ENCODE results near the gene UBE3D. TPM values are rescaled to one million over a fixed set of nuclear protein-coding genes. Genes with fewer than 3 reads are reported as not detected.
A peak's percentile ranks its signal among the peaks of the same experiment; 100 is the strongest.

UBE3D gene
- polyA plus RNA-seq, 2 of the 4 experiments (the other 2 are of a cell fraction), result 4.4 to 6.2 TPM

DNA sequence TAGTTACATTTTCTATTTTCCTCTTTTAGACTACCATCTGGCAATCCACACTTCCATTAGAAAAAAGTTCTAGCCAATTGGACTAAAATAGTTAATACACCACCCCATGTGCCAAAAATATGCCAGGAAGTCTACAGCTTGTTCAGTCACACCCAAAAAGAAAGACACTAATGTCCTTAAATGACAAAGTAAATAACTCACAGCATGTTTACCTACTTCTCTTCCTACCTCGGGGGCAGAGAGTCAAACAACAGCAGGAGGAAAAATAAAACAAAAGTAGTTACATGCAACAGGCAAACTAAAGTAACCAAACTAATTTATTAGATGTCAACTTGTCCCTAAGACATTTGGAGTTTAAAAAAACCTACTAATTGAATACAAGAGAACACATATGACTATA is 57.0 kb downstream of the UBE3D start:
- CTCF ChIA-PET, result no interaction called here
- Histone ChIP-seq H3K4me1 (peaks cover 11% of the 10 kb centered on the region; the same call in 2 of the 3 replicates), H3K9me3 (no peaks in the 10 kb centered on the region), H3K27ac (no peak overlapping the region), H3K4me2 (peak overlapping the region; percentile 19; the same call in 2 of the 3 replicates), H3K4me3 (no peak overlapping the region)
- peak in 1 of 2 experiments; percentile 12 for DNase-seq (ENCODE audit: low read depth in 1 of 2, low spot score in 1 of 2)
- WGBS (ENCODE audit: missing lambda C conversion rate), result 0% methylated on average over 1 of the region's 1 CpG
- FAIRE-seq, result no peak
- TF ChIP-seq CEBPB (IDR thresholded peaks at IDR 0.05), result no peak
- no peak for TF ChIP-seq CBX8 (IDR thresholded peaks at IDR 0.05)
- TF ChIP-seq, protein P1, sequence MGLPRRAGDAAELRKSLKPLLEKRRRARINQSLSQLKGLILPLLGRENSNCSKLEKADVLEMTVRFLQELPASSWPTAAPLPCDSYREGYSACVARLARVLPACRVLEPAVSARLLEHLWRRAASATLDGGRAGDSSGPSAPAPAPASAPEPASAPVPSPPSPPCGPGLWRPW (IDR thresholded peaks at IDR 0.05), result no peak
- TF ChIP-seq MAFK (IDR thresholded peaks at IDR 0.05; ENCODE audit: partially characterized antibody), result no peak
- TF ChIP-seq RARB (CRISPR knock-in tag; IDR thresholded peaks at IDR 0.05), result no peak
- TF ChIP-seq RNF2 (IDR thresholded peaks at IDR 0.05; ENCODE audit: borderline replicate concordance, low read depth), result no peak
- TF ChIP-seq TFCP2L1 (CRISPR knock-in tag; IDR thresholded peaks at IDR 0.05), result no peak
- POLR2A ChIA-PET, result no interaction called here
- no peak for ATAC-seq

DNA sequence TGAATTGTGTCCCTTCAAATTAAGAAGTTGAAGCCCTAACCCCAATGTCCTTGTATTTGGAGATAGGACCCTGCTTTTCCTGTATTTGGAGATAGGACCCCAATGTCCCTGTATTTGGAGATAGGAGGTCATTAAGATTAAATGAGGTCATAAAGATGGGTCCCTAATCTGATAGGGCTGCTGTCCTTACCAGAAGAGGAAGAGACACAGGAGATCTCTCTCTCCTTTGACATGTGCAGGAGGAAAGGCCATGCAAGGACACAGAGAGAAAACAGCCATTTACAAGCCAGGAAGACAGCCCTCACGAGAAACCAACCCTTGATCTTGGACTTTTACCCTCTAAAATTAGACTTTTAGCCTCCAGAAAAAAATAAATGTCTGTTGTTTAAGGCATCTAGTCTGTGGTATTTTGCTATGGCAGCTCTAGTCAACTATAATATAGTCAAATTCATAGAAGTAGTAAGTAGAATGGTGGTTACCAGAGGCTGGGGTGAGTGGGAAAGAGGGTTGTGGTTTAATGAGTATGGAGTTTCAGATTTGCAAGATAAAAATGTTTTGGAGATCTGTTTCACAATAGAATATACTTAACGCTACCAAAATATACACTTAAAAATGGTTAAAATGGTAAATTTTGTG is 59.3 kb downstream of the UBE3D start:
- DNase-seq (ENCODE audit: low read depth in 1 of 2, low spot score in 1 of 2) (no peak), ATAC-seq (no peak), FAIRE-seq (no peak)
- H3K4me1 ChIP-seq, result peaks cover 11% of the 10 kb centered on the region; the same call in 2 of the 3 replicates
- H3K27ac ChIP-seq, result no peak overlapping the region
- ChIA-PET POLR2A (no interaction called here), CTCF (no interaction called here)
- H3K4me3 ChIP-seq, result no peak overlapping the region
- H3K4me2 ChIP-seq, result no peak overlapping the region
- TF ChIP-seq ESRRA (IDR thresholded peaks at IDR 0.05; ENCODE audit: borderline replicate concordance, low read length) (no peak), HEYL (CRISPR knock-in tag; IDR thresholded peaks at IDR 0.05) (no peak), JUNB (IDR thresholded peaks at IDR 0.05) (no peak), NPAS2 (CRISPR knock-in tag; IDR thresholded peaks at IDR 0.05; ENCODE audit: borderline replicate concordance) (no peak), FOSB (CRISPR knock-in tag; IDR thresholded peaks at IDR 0.05) (no peak), ZFP36 (IDR thresholded peaks at IDR 0.05; ENCODE audit: borderline replicate concordance, partially characterized antibody) (no peak), ZC3H11A (IDR thresholded peaks at IDR 0.05) (no peak), CBX8 (IDR thresholded peaks at IDR 0.05) (no peak), POLR2A (IDR thresholded peaks at IDR 0.05; ENCODE audit: low read length) (no peak), GATA3 (IDR thresholded peaks at IDR 0.05; ENCODE audit: borderline replicate concordance) (no peak), RCOR1 (IDR thresholded peaks at IDR 0.05; ENCODE audit: low read depth, low read length) (no peak)
- TF ChIP-seq, protein P2, sequence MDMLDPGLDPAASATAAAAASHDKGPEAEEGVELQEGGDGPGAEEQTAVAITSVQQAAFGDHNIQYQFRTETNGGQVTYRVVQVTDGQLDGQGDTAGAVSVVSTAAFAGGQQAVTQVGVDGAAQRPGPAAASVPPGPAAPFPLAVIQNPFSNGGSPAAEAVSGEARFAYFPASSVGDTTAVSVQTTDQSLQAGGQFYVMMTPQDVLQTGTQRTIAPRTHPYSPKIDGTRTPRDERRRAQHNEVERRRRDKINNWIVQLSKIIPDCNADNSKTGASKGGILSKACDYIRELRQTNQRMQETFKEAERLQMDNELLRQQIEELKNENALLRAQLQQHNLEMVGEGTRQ (IDR thresholded peaks at IDR 0.05), result no peak
- TF ChIP-seq, protein P1 (IDR thresholded peaks at IDR 0.05), result no peak
- 87% methylated on average over 2 of the region's 2 CpGs for WGBS (ENCODE audit: missing lambda C conversion rate)
- no peaks in the 10 kb centered on the region for H3K9me3 ChIP-seq

DNA sequence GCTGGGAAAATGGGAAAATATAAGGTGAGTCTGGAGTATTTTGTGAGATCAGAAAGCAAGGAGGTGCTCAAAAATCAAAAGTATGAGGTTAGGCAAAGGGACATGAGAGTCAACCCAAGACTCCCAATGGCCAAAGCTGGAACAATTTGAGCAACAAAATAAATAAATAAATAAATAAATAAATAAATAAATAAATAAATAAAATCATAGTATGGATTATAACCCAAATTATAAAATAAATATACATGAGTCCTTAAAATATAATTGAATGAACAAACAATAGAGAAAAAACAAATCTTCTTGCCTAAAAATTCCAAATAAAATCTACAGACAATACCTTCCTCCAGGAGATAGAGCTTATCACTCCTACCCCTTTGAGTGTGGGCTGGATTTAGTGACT is 69.5 kb downstream of the UBE3D start:
- ChIA-PET POLR2A (no interaction called here), CTCF (no interaction called here)
- Histone ChIP-seq H3K4me2 (no peak overlapping the region), H3K9me3 (no peaks in the 10 kb centered on the region), H3K4me3 (no peak overlapping the region), H3K4me1 (no peaks in the 10 kb centered on the region), H3K27ac (no peak overlapping the region)
- FAIRE-seq (no peak), ATAC-seq (no peak), DNase-seq (ENCODE audit: low read depth in 1 of 2, low spot score in 1 of 2) (no peak)
- TF ChIP-seq RAD21 (conservative IDR thresholded peaks at IDR 0.05 in 1 of 2, IDR thresholded peaks at IDR 0.05 in 1 of 2) (no peak), KDM5A (IDR thresholded peaks at IDR 0.05) (no peak), CBX8 (IDR thresholded peaks at IDR 0.05) (no peak), SMC3 (IDR thresholded peaks at IDR 0.05) (no peak)

DNA sequence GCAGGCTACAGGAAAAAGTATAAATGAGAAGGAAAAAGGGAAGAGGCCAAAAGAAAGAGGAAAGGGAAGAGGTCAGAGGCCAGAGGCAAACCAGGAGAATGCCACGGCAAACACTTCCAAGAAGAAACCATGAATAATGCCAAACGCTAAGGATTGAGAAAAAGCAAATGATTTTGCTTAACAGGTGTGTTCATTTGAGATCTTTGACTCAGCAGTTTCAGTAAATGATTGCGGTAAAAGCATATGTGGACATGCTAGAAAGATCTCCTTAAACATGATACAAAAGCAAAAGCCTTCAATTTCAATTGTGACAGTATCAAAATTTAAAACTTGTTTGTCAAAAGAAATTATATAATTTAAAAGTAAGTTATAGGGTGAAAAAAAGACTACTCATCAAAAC is 70.6 kb downstream of the UBE3D start:
- CTCF ChIA-PET, result no interaction called here
- POLR2A ChIA-PET, result no interaction called here
- no peak overlapping the region for H3K4me3 ChIP-seq
- ATAC-seq, result no peak
- no peak for TF ChIP-seq MAZ (IDR thresholded peaks at IDR 0.05; ENCODE audit: borderline replicate concordance, low read depth, low read length)
- TF ChIP-seq HDAC2 (IDR thresholded peaks at IDR 0.05), result no peak
- no peaks in the 10 kb centered on the region for H3K9me3 ChIP-seq
- H3K27ac ChIP-seq, result no peak overlapping the region
- no peaks in the 10 kb centered on the region for H3K4me1 ChIP-seq
- 52% methylated on average over 3 of the region's 3 CpGs for WGBS (ENCODE audit: missing lambda C conversion rate)
- no peak for FAIRE-seq
- DNase-seq (ENCODE audit: low read depth in 1 of 2, low spot score in 1 of 2), result no peak
- no peak overlapping the region for H3K4me2 ChIP-seq

Data from A549 (cell line).